K562 (cell line): ENCODE data around the gene PDZD2. TPM values are rescaled to one million over a fixed set of nuclear protein-coding genes. Genes with fewer than 3 reads are reported as not detected.
"Not testable (repeated sequence)": the region's sequence is repeated elsewhere in the genome, so short reads cannot be mapped to it uniquely, and the experiment has no call there.

Source experiments
- ATAC-seq: fragments of 200-7000 bp; cut with Tn5 transposase; 3 replicates; pipeline ENCODE4 v1.9.1; 2020; ENCODE audit warnings: moderate library complexity
- BruUV-seq: library from RNA; stranded (reverse); fragments of 400-500 nt; replicated peaks from 2 replicates; lab custom pipeline; 2021; lab: Mats Ljungman, UMichigan
- CTCF ChIA-PET: fragments of 300-600 bp; formaldehyde crosslinking; extraction: SDS; loops from one replicate; lab custom pipeline; 2021; ENCODE audit warnings: low intra/inter-chr PET ratio; lab: Yijun Ruan, JAX
- POLR2A ChIA-PET: fragments of 300-600, 350-650 bp; sonication (Branson Sonifier 250); formaldehyde crosslinking; extraction: SDS; loops from one replicate; lab custom pipeline; 2021; ENCODE audit warnings: antibody characterized with exemption, inconsistent platforms; lab: Yijun Ruan, JAX
- DNase-seq, 4 experiments: peaks; one replicate each; pipeline versions ENCODE4 v3.0.0 to v3.0.0-alpha.2; 2011 to 2018; ENCODE audit warnings: low spot score in 3 of 4, mixed read lengths in 3 of 4; ENCODE audit errors: extremely low read depth in 1 of 4
- FAIRE-seq: peaks from 2 replicates; lab custom pipeline; 2011; peaks lifted over from hg19 to GRCh38; lab: Jason Lieb, UNC
- H2AFZ ChIP-seq: 2 replicates; pipeline ENCODE4 v1.6.0; 2011; ENCODE audit warnings: low read depth, low read length, control low read depth, inconsistent platforms
- H3K27ac ChIP-seq: fragments of 200-600 bp; 3 replicates; pipeline ENCODE4 v1.8.0; 2011; ENCODE audit warnings: low read depth, mild to moderate bottlenecking, control low read depth, inconsistent platforms, low read length, moderate library complexity, mixed read lengths; ENCODE audit errors: extremely low read depth
- H3K27me3 ChIP-seq, 2 experiments: fragments of 300-600 bp in 1 of 2; 2 replicates in 1 of 2; 3 replicates in 1 of 2; pipeline versions ENCODE4 v1.6.0 to v1.8.0; 2011; ENCODE audit warnings: inconsistent platforms in 2 of 2, low read length in 2 of 2, mild to moderate bottlenecking in 1 of 2, mixed read lengths in 1 of 2, moderate library complexity in 1 of 2; ENCODE audit not compliant: control insufficient read depth in 2 of 2, insufficient read depth in 2 of 2
- H3K36me3 ChIP-seq: fragments of 300-600 bp; 3 replicates; pipeline ENCODE4 v1.8.0; 2011; ENCODE audit warnings: mild to moderate bottlenecking, low read length, inconsistent platforms; ENCODE audit not compliant: control insufficient read depth, insufficient read depth
- H3K4me1 ChIP-seq, 2 experiments: fragments of 200-600 bp in 1 of 2; replicated peaks in 1 of 2; 2 replicates in 1 of 2; 3 replicates in 1 of 2; pipeline versions ENCODE4 v1.5.1 to v1.8.0; 2011; ENCODE audit warnings: inconsistent platforms in 2 of 2, low read length in 2 of 2, mild to moderate bottlenecking in 1 of 2, mixed read lengths in 1 of 2, moderate library complexity in 1 of 2; ENCODE audit not compliant: control insufficient read depth in 2 of 2, insufficient read depth in 2 of 2
- H3K4me2 ChIP-seq: 2 replicates; pipeline ENCODE4 v1.6.1; 2011; ENCODE audit warnings: low read length, control low read depth, inconsistent platforms, mixed read lengths; ENCODE audit not compliant: insufficient read depth
- H3K4me3 ChIP-seq: fragments of 200-600 bp; sonication (generic), shearing (Covaris generic); 2 replicates; pipeline ENCODE4 v1.5.1; 2016; ENCODE audit warnings: control low read depth, inconsistent platforms
- H3K79me2 ChIP-seq: fragments of 200-600 bp; 3 replicates; pipeline ENCODE4 v1.8.0; 2011; ENCODE audit warnings: low read length, inconsistent platforms; ENCODE audit not compliant: control insufficient read depth, insufficient read depth
- H3K9ac ChIP-seq, 2 experiments: 2 replicates each; pipeline versions ENCODE4 v1.6.0 to v1.6.1; 2011; ENCODE audit warnings: low read depth in 2 of 2, low read length in 2 of 2, control low read depth in 1 of 2, inconsistent platforms in 1 of 2, mild to moderate bottlenecking in 1 of 2, mixed read lengths in 1 of 2; ENCODE audit not compliant: insufficient read depth in 1 of 2
- H3K9me1 ChIP-seq: one replicate; pipeline ENCODE4 v1.6.0; 2011; ENCODE audit warnings: inconsistent platforms, mild to moderate bottlenecking, low read length, moderate library complexity; ENCODE audit not compliant: control insufficient read depth, insufficient read depth
- H3K9me3 ChIP-seq: replicated peaks from 2 replicates; pipeline ENCODE4 v1.5.1; 2011; ENCODE audit warnings: low read depth, low read length, inconsistent platforms; ENCODE audit not compliant: control insufficient read depth, insufficient read depth
- H4K20me1 ChIP-seq: replicated peaks from 2 replicates; pipeline ENCODE4 v1.6.1; 2011; ENCODE audit warnings: low read length, inconsistent platforms, mixed read lengths; ENCODE audit not compliant: control insufficient read depth, insufficient read depth
- KAT2B ChIP-seq: IDR thresholded peaks from one replicate; pipeline ENCODE4 v1.6.1; 2012; ENCODE audit warnings: low read depth, mild to moderate bottlenecking, control low read depth, inconsistent platforms, low read length, moderate library complexity
- TEAD4 ChIP-seq, 2 experiments: sonication (generic) in 1 of 2; formaldehyde crosslinking in 1 of 2; IDR thresholded peaks; 2 replicates each; pipeline versions ENCODE4 v1.6.1 to v1.8.0; 2012 to 2022; ENCODE audit warnings: borderline replicate concordance in 1 of 2, inconsistent platforms in 1 of 2, low read length in 1 of 2, mild to moderate bottlenecking in 1 of 2, missing genetic modification reagents in 1 of 2
- ZKSCAN8 ChIP-seq: fragments of 200-800 bp; sonication (Bioruptor generic); IDR thresholded peaks from 2 replicates; pipeline ENCODE4 v1.6.1; 2016; ENCODE audit warnings: missing genetic modification characterization, missing compliant biosample characterization
- WGBS: fragments of 100-300 bp; shearing (Covaris generic); methylation state at CpG from one replicate; pipeline ENCODE4 v1.1.6; 2016; ENCODE audit warnings: low coverage, mixed read lengths; ENCODE audit not compliant: insufficient coverage; ENCODE audit errors: missing lambda C conversion rate; 5-methylcytosine and 5-hydroxymethylcytosine counted together
- in situ Hi-C: fragments of 300-500 bp; cut with MboI; formaldehyde crosslinking; loops from 4 replicates; pipeline ENCODE4 v1.15.0; 2018; ENCODE audit warnings: inconsistent platforms, mixed read lengths
- intact Hi-C: fragments of 100-400 bp; cut with micrococcal nuclease; formaldehyde crosslinking; loops from 2 replicates; pipeline ENCODE4 v1.14.2; 2022
- polyA plus RNA-seq, 8 experiments: library from polyadenylated mRNA; depleted of rRNA in 4 of 8; stranded (reverse) in 5 of 8; unstranded in 3 of 8; fragments of >200 nt; fragmentation: Nextera tagmentation in 2 of 8; fragmentation: Illumina TruSeq in 1 of 8; extraction: Ambion mirVana in 2 of 8; extraction: Trizol in 1 of 8; gene quantifications; 2 replicates each; pipeline versions ENCODE4 v1.2.1 to v1.2.3, GENCODE V29; 2011 to 2014; ENCODE audit warnings: inconsistent platforms in 1 of 8, missing spikeins in 1 of 8
- total RNA-seq, 7 experiments: library from RNA; depleted of rRNA in 6 of 7; stranded (reverse); fragments of >200 nt in 6 of 7; fragmentation: Illumina TruSeq in 2 of 7; extraction: Trizol in 2 of 7; gene quantifications; 2 replicates each; pipeline versions ENCODE4 v1.2.1 to v1.2.3, GENCODE V29; 2011 to 2021; ENCODE audit warnings: low replicate concordance in 1 of 7

Gene PDZD2
- total and polyA plus RNA-seq, 9 of the 15 experiments (the other 6 are each of a cell fraction or from before 2014, with no cell fraction given): 0.02 to 0.08 (median 0.04) TPM; not detected in 6

DNA sequence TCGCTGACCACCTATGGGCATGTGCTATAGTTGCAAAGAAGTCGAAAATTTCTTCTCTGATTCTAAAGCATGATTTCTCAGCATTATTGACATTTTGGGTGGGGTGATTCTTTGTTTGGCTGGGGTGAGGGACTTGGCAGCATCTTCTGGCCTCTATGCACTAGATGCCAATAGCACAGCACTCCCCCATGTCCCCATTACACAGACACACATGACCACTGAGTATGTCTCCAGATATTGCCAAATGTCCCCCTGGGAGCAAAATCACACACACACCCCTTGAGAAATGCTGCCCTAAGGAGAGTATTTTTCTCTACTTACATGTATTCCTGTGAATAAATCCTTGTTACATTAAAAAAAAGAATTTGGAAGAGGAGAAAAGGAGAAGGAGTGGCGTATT, 89.1 kb downstream of the PDZD2 start:
- Histone ChIP-seq H3K4me2 (no peak overlapping the region), H2AFZ (no peak overlapping the region), H3K27me3 (peaks cover 4 to 38% of the 10 kb centered on the region in 2 experiments; a peak in 4 of 5 replicates), H3K27ac (no peak overlapping the region), H3K79me2 (no peaks in the 10 kb centered on the region), H3K9ac (no peak overlapping the region), H3K4me1 (no peaks in the 10 kb centered on the region), H3K9me1 (no peaks in the 10 kb centered on the region), H3K4me3 (no peak overlapping the region), H4K20me1 (peaks cover 3% of the 10 kb centered on the region; the same call in 1 of the 2 replicates), H3K9me3 (no peaks in the 10 kb centered on the region), H3K36me3 (no peaks in the 10 kb centered on the region)
- FAIRE-seq (no peak), DNase-seq (no peak), ATAC-seq (no peak)
- in situ Hi-C loops: no loop called here
- no TSS peak for BruUV-seq
- TF ChIP-seq TEAD4 (IDR thresholded peaks at IDR 0.05; ENCODE audit: low read length) (no peak), TEAD4 (CRISPR knock-in tag; IDR thresholded peaks at IDR 0.05; ENCODE audit: borderline replicate concordance) (no peak), KAT2B (no peak), ZKSCAN8 (CRISPR knock-in tag) (no peak)
- ChIA-PET CTCF (no interaction called here), POLR2A (no interaction called here)
- intact Hi-C loops: no loop called here
- 0% methylated on average over 3 of the region's 3 CpGs for WGBS

GRCh38 chr5:31728806-31729205, 89.9 kb downstream of the PDZD2 start:
- CTCF ChIA-PET, intact Hi-C loops, H2AFZ ChIP-seq, H3K79me2 ChIP-seq, H3K27ac ChIP-seq, POLR2A ChIA-PET, in situ Hi-C loops, H3K9ac ChIP-seq, ATAC-seq, FAIRE-seq, H3K4me2 ChIP-seq, BruUV-seq, DNase-seq, H3K4me1 ChIP-seq, H3K9me1 ChIP-seq, H3K9me3 ChIP-seq, H3K36me3 ChIP-seq, H4K20me1 ChIP-seq, H3K4me3 ChIP-seq: not testable (repeated sequence)
- H3K27me3 ChIP-seq: peaks cover 8 to 43% of the 10 kb centered on the region in 2 experiments; a peak in 4 of 5 replicates
- 0% methylated on average over 10 of the region's 10 CpGs for WGBS
